ENCODE data around the gene ARHGAP12.
A peak's percentile ranks its signal among the peaks of the same experiment; 100 is the strongest.

Gene ARHGAP12

DNA sequence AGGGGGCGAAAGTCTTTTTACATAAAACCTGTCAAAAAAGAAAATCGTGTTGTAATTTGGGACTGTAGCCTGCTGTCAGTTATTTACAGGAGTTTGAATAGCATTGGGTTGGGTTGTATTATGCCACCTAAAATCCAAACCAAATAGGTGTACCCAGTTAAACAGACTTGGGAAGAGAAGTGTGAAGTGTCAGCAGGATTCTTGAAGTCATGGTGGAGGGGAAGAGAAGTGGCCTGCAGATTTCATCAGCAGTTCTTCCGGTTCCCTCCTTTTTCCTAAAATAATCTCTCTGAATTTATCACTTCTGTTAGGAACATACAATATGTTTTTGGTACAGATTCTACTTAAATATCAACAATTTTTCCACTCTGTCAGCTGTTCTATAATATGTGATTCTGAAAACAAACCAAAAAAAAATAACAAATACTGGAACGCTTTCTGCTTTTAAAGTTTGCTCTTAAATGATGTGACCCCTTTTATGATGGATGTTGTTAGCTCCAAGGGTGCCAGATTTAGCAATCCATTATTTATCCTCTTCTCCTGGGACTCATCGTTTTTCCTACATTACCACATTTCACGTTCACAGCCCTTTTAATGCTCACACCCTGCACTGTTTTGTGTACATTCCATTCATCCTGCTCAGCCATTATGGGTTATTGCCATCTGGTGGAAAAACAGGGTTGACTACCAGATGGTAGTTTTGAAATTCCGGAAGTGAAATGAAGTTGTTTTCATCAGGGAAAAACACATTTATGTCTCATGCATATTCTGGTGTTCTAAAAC lies 18.7 kb upstream of the ARHGAP12 start:
- peak; percentile 51 for DNase-seq (ENCODE audit: low spot score)

DNA sequence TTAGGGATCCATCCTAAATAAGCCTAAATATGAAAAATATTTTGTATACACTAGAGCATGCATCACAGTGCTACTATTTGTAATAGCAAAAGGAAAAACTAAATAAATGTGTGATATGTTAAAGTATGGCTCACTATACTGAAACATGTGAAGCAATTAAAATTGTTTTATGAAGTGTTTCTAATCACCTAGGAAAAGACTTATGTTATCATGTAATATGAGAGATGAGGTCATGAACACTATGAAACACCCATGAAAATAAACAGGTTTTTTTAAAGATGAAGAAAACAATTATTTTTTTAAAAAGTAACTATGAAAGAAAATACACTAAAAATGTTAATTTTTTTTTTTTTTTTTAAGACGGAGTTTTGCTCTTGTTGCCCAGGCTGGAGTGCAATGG lies 16.8 kb upstream of the ARHGAP12 start:
- no peak for DNase-seq (ENCODE audit: low spot score)

DNA sequence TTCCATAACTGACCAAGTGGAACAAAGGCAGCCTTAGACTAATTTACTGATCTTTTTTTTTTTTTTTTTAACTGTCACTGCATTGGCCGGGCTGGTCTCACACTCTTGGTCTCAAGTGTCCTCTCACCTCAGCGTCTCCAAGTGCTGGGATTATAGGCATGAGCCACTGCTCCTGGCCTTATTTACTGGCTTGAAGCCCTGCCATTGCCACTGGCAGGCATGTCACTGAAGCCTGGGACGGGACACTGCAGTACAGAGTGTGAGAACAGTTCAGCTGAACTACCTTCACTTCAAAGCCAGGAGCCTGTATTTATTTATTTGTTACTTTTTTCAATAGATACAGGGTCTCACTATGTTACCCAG lies 15.4 kb upstream of the ARHGAP12 start:
- no peak for DNase-seq (ENCODE audit: low spot score)

DNA sequence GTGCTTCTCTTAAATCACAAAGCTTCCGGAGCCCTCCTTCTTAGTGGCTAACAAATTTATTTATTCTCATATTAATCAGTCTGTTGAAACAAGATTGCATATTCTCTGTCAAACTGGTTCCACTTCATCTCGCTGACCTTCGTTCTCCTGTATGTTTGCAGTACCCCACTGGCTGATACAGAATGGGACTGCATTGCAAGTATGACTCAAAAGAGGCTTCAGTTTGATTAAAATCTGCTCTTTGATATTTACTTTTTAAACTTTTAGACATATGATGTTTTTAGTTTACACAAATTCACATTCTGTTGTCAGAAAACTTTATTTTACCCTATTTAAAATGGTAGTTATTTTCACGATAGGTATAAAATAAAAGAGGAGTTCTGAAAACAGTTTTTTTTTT lies 14.3 kb upstream of the ARHGAP12 start:
- no peak for DNase-seq (ENCODE audit: low spot score)

DNA sequence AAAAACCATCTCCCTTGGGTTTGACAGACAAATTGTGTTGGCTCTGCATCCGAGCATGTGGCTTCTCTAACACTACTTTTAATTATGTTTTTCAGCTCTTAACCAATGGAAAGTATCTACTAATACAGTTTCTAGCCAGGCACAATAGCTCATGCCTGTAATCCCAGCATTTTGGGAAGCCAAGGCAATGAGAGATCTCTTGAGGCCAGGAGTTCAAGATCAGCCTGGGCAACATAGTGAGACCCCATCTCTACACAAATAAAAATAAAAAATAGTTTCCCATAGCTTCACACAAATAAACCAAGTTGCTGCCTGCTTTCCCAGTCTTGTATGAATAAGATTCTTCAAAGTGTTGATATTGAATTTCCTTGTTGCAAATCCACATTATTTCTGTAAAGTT lies 13.8 kb upstream of the ARHGAP12 start:
- DNase-seq (ENCODE audit: low spot score): no peak

DNA sequence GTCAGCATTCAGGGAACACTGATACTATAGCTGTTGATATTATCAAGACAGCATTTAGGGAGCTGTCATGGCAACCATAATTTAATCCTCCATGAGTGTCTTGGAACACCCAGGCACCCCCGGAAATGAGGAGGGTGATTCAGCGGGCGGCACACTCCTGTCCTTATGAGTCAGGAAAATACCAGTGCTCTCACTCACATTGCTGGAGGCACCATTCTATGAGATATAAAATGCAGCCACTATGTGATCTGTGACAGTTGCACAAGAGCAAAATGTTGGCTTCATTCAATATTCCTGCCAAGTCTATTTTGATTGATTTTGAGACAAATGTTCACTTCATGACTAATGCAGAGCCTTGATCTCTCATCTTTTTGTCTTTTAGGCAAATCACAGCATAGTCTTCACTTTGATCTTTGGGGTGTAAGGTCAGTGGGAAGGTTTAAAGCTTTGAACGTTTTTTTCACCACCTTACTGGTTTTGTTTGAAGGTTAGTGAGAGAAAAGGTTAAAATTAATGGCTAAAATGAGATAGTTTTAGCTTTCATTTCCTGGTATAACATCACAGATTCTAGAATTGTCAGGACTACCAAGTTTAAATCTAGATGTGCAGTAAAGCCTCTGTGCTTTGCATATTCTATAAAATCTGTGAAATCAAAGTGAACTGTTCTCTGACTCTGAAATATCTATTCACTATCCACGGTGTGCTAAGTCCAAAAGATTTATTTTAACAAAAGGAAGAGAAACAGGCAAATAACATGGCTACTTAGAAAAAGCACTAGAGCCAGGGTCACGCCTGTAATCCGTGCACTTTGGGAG lies 12.4 kb upstream of the ARHGAP12 start:
- no peak for DNase-seq (ENCODE audit: low spot score)

DNA sequence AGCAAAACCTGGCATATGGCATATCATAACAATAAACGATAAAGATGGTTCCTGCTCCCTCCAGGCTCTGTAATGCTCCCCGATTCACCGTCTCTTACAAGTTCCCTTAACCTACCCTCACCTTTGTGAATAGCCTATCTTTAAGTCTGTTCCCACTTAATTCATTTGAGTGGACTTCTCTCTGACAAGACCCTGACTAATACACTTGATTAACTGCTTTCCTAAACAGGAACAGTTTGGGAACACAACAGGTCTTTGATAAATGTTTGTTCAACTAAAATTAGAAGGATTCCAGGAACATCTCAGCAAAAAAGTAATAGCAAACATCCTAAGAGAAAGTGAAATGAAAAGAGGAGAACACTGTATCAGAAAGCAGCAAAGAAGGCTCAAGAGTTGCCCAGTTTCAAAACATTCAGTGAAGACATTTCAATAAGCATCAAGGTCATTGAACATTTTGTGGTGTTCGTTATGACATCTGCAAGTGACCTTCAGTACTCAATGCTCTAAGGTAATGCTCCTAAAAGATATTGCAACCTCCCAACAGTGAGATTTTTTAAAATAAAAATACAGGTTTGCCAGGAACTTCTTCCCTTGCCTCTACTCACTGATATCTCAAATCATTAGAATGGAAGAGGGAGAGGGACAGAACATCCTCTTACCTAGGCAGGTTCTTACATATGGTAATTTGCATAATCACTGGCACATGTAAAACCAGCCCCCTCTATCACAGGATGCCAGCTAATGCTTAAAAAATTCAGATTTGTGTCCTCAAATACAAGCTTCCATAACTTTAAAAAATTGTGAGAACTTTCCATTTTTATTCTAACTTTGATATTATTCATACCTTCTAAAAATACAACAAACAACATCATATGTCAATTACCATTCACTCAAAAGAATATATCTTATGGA lies 11.4 kb upstream of the ARHGAP12 start:
- no peak for DNase-seq (ENCODE audit: low spot score)

DNA sequence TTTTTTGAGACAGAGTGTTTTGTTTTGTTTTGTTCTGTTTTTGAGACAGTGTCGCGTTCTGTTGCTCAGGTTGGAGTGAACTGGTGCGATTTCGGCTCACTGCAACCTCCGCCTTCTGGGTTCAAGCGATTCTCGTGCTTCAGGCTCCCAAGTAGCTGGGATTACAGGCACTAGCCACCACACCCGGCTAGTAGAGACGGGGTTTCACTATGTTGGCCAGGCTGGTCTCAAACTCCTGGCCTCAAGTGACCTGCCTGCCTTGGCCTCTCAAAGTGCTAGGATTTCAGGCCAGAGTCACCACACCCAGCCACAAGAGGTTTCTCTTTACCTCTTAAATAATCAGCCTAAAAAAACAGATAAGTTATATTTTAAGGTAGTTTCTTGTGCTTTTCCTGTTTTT lies 8.7 kb upstream of the ARHGAP12 start:
- DNase-seq (ENCODE audit: low spot score): no peak

DNA sequence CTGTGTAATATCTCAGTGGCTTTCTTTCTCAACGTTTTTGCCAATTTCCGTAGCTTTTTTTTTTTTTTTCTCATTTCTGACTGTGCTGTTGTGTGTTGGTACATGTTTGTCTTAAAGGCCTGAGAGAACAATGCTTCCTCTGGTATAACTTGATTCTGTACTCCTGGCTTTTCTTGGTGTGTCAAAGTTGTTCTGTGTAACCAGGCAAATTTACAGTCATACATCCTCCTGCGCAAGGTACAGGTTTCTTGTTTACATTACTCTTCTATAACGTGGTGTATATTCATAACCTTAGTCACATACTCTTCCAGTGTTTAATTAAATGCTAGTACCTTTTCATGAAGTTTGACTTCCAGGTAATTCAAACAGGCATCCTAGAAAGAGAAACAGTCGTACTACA lies 8.3 kb upstream of the ARHGAP12 start:
- DNase-seq (ENCODE audit: low spot score): no peak

DNA sequence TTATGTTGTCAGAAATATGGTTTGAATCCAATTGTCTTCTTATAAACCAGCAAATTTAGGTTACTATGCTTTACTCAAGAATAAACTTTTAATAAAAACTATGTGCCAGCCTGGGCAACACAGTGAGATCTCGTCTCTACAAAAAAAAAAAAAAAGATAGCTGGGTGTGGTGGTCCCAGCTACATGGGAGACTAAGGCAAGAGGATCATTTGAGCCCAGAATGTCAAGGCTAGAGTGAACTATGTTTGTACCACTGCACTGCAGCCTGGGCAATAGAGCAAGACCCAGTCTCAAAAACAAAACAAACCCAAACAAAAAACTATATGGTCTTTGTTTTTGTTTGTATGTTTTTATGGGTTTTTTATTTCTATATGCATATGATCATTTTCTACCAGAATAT lies 7.5 kb upstream of the ARHGAP12 start:
- no peak for DNase-seq (ENCODE audit: low spot score)

DNA sequence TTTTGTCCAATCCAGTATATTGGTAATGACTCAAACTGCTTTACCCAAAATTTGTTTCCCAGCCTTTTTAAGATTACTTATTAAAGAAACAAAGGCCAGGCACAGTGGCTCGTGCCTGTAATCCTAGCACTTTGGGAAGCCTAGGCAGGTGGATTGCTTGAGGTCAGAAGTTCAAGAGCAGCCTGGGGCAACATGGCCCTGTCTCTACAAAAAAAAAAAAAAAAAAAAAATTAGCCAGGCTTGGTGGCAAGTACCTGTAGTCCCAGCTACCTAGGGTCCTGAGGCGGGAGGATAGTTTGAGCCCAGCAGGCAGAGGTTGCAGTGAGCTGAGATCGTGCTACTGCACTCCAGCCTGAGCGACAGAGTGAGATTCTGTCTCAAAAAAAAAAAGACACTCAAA lies 7.0 kb upstream of the ARHGAP12 start:
- DNase-seq (ENCODE audit: low spot score): no peak

DNA sequence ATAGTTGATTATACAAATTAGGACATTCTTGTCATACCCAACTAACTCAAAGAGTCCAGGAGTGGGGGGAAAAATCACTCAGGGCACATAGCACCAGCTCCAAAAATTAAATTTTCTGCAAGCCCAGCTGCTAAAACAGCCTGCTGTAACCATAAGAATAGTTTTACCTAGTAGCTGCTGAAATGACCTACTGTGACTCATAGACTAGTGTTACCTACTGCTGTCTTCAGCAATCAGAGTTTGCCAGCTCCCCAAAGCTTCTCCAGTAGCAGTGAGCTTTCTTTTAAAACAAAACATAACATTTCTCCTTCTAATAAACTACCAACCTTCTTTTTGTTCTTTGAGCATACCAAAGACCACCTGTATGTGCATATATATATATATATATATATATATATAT lies 4.2 kb upstream of the ARHGAP12 start:
- no peak for DNase-seq (ENCODE audit: low spot score)

DNA sequence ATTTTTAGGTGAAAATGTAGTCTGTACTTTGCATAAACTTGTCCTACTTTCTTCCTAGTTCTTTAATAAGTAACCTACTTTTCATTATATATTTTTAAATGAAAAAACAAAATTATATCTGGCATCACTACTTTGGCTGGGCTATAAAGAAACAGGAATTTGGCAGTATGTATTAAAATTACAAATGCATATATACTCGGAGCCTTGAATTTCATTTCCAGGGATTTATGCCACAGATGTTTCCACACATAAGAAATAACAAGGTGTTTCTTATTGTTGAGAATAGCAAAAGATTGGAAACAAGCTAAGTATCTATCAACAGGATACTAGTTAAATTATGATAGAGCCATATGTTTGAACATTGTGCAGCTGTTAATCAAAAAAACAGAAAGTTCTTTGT lies 2.2 kb upstream of the ARHGAP12 start:
- no peak for DNase-seq (ENCODE audit: low spot score)

DNA sequence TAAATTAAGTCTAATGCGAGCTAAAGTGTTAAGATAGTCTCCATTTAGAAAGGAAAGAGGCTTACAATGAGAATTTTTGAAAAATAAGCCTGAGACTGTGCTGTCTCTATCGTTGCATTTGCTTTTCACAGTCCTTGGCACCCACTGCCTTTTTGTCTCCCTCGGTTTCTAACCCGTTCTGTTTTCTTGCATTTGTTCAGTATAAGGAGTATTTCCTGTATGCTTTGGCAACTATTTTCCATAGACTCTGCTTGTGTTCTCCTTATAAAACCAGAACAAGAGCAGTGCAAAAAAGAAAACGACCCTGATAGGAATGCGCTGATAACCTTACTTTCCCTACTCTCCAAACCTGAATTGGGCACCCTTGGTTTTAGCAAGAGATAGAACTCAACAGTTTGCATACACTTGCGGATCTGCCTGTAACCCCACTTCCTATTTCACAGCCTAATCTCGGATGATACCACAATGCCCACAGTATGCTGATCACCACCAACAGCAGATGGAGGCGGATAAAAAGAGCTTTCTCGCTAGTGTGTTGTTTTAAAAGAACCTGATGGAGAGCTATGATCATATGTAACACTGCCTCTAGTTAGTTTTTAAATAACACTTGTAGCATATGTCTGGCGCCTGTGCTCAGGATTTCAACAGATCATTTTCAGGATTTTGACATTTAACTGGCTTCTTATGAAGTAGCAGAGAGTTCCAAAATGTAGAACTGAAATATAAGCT lies 1.6 kb upstream of the ARHGAP12 start:
- DNase-seq (ENCODE audit: low spot score): no peak

DNA sequence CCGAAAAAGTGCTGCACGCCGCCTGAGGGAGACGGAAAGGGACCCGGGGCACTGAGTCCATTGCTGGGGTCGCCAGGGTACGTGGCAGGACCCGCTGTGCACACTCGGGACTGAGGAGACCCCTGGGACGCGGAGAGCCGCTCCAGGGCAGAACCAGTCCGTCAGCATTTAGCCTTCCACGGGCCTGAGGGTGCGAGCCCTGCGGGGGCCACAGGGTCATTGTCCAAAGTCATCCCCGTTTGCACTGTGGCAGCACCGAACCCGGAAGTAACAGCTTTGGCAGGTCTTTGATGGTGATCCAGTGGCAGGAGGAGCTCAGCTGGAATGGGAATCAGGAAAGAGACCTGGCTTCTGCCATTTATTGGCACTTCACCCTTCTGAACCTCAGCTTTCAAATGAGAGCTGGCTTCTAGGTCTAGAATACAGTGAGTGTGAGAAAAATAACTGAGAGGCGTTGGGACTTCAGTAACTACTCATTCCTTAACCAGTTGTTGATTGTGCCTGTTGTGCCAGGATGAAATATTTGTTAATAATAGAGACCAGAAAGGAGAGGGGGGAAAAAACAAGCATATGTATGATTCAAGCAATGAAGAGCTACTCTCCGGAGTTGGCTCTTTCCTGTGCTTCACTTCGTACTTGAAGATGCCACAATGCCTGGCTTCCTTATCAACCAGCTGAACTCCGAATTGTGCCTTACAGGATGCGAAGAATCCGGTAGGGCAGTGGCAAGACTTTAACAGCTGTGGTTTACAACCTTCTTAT lies 811 bp upstream of the ARHGAP12 start:
- DNase-seq (ENCODE audit: low spot score): no peak

DNA sequence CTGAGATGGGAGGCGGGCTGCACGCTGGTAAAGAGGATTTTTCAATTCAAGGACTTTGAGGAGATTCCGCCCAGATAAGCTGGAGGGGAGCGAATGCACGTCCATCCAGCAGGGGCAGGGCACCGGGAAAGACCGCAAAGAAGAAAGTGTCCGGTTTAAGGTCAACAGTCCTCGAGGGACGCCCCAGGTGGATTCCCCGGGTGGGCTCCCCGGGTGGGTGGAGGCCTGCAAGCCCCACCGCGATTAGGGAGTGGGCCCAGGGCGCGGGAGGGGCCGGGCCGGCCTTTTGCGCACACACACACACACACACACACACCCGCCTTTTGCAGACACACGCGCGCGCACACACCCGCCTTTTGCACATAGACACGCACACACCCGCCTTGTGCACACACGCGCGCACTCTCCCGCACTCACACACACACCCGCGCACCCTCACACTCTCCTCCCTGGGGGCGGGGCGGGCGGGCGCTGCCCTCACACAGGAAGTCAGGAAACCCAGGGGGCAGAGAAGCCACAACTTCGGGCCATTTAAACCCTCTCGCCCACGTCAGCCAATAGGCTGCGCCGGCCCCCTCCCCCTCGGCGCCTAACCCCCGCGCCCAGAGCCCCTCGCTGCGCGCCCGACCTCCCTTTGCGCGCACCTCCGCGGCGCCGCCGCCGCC lies 615 bp downstream of the ARHGAP12 start:
- peak; percentile 88 for DNase-seq (ENCODE audit: low spot score)

DNA sequence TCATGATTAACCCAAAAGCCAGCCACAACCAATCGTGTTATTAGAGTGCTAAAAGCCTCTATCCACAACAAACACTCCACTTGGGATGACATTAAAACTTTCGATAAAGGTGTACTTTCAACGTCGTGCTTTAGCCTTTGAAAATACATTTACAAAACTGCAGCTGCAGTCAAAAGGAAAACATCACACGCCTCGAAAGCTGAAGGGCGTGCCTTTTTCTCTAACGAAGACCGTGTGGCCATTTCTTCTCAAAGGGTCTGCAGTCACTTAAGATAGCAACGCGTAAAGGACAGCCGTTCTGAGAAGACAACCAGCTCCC lies 1.1 kb downstream of the ARHGAP12 start:
- DNase-seq (ENCODE audit: low spot score): no peak

DNA sequence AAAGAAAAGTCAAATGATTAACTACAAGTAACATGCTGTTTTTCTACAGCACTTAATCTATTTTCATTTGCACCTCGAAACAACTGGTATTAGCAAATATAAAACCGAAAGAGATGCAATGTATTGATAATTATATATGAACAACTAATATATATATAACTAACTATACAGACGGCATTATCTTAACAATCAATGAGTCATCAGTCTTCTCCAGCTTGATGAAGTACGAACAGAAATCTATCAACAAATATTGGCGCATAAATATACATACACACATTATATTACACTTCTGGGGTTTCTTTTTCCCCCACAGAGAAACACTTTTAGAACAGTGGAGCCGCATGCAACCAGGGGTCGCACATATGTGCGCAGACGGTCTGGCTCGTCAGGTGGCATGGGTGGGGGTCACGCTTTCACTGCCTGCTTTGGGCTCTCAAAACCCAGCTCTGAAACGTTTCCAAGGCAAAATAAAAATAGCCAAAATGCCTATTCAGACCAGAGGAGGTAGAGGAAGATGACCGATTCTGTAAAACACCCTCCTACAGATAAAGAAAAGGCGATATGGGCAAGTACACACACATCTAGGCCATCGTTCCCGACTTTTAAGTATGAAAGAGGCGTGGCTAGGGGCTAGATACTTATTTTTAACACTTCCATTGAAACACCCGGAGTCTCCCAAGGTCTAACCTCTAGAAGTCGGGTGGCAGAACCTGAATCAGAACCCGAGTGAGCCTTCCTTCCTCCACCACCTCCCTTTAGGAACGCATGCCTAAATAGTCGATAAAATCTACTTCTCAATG lies 1.7 kb downstream of the ARHGAP12 start:
- peak; percentile 33 for DNase-seq (ENCODE audit: low spot score)

DNA sequence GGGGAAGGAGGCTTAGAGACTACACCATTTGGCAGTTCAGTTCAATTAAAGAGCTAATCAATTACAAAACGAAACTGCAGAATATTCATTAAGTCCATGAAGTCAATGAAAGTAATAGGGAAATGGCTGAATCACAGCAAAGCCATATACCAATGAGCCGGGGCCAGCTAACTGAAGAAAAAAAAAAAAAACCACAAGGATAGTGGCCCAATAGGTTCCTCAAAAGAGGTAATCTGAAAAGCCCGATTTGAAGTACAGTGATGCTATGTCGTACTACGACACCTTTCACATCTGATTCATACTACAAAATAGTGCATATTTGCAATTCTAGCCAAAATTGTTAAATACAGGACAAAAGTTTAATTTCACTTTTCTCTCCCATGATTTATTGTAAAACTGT lies 2.5 kb downstream of the ARHGAP12 start:
- no peak for DNase-seq (ENCODE audit: low spot score)

DNA sequence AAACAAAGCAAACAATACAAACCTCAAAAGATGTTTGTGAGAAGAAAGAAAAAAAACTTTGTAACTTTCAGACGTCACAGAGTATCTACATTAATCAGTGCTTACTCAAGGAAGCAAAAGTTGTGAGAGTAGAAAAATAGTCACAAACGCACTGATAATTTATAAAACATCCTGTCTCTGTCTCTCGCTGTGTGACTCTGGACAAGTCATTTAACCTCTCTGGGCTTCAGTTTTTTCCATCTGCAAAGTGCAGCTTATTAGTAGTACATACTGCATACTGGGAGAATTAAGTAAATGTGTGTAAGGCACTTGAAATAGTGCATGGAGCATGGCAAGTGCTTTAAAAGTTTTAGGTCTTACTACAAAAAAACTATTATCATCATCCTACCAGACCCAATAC lies 3.8 kb downstream of the ARHGAP12 start:
- DNase-seq (ENCODE audit: low spot score): no peak

All from D341Med (cell line).